Fibroblast of lung (primary cell): ENCODE data around the gene EIF2B2.

Source experiments
- EZH2 ChIP-seq: IDR thresholded peaks from 2 replicates; pipeline ENCODE4 v1.5.1; 2012; ENCODE audit warnings: low read length, control low read depth, mild to moderate bottlenecking; ENCODE audit errors: missing control alignments
- TF ChIP-seq, protein P1 (sequence below), 2 donors: IDR thresholded peaks in 1 of 2; conservative IDR thresholded peaks in 1 of 2; 1 replicate in 1 of 2; 2 replicates in 1 of 2; pipeline ENCODE4 v1.5.1; 2011 to 2012; ENCODE audit warnings: low read length in 2 of 2, control low read depth in 1 of 2, inconsistent platforms in 1 of 2, low read depth in 1 of 2, mild to moderate bottlenecking in 1 of 2

GRCh38 chr14:75046899-75047298, 44.2 kb downstream of the EIF2B2 start:
- TF ChIP-seq, protein P1, sequence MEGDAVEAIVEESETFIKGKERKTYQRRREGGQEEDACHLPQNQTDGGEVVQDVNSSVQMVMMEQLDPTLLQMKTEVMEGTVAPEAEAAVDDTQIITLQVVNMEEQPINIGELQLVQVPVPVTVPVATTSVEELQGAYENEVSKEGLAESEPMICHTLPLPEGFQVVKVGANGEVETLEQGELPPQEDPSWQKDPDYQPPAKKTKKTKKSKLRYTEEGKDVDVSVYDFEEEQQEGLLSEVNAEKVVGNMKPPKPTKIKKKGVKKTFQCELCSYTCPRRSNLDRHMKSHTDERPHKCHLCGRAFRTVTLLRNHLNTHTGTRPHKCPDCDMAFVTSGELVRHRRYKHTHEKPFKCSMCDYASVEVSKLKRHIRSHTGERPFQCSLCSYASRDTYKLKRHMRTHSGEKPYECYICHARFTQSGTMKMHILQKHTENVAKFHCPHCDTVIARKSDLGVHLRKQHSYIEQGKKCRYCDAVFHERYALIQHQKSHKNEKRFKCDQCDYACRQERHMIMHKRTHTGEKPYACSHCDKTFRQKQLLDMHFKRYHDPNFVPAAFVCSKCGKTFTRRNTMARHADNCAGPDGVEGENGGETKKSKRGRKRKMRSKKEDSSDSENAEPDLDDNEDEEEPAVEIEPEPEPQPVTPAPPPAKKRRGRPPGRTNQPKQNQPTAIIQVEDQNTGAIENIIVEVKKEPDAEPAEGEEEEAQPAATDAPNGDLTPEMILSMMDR (conservative IDR thresholded peaks at IDR 0.05 in 1 of 2, IDR thresholded peaks at IDR 0.05 in 1 of 2; ENCODE audit: low read depth in 1 of 2, low read length in 2 of 2): no peak
- no peak for TF ChIP-seq EZH2
